Activated CD8-positive, alpha-beta memory T cell treated with anti-CD3 and anti-CD28 coated beads, Interleukin-2, amount 10 ng/mL, durations not matched to agents 7 days and 5 days (primary cell): ENCODE data around the gene SPATA2. TPM values are rescaled to one million over a fixed set of nuclear protein-coding genes. Genes with fewer than 3 reads are reported as not detected.
A peak's percentile ranks its signal among the peaks of the same experiment; 100 is the strongest.
"Not testable (repeated sequence)": the region's sequence is repeated elsewhere in the genome, so short reads cannot be mapped to it uniquely, and the experiment has no call there.

ENCODE experiments used
- ATAC-seq: fragments of 150-1000 bp; cut with Tn5 transposase; one replicate; pipeline ENCODE4 v1.10.0; 2021; ENCODE audit warnings: moderate library complexity
- CTCF ChIA-PET: fragments of 350-600 bp; sonication (Branson Sonifier 250); formaldehyde crosslinking; loops from one replicate; lab custom pipeline; 2021; ENCODE audit warnings: antibody characterized with exemption; lab: Charles Lee
- DNase-seq: peaks from one replicate; pipeline ENCODE4 v3.0.0-alpha.2; 2020
- H3K27ac Mint-ChIP-seq: one replicate; pipeline ENCODE4 v1.8.0; 2021; ENCODE audit warnings: mild to moderate bottlenecking, mixed read lengths
- H3K27me3 Mint-ChIP-seq: one replicate; pipeline ENCODE4 v1.8.0; 2021; ENCODE audit warnings: mixed read lengths
- H3K36me3 Mint-ChIP-seq: one replicate; pipeline ENCODE4 v1.8.0; 2021; ENCODE audit warnings: mild to moderate bottlenecking, mixed read lengths
- H3K4me1 Mint-ChIP-seq: one replicate; pipeline ENCODE4 v1.8.0; 2021; ENCODE audit warnings: mixed read lengths
- H3K4me3 Mint-ChIP-seq: one replicate; pipeline ENCODE4 v1.8.0; 2021; ENCODE audit warnings: mild to moderate bottlenecking, moderate library complexity, mixed read lengths
- H3K9me3 Mint-ChIP-seq: one replicate; pipeline ENCODE4 v1.8.0; 2022; ENCODE audit warnings: low read depth, mixed read lengths
- total RNA-seq, 2 experiments: library from RNA; stranded (reverse); gene quantifications; one replicate each; pipeline ENCODE4 v1.2.3, GENCODE V29; 2021

SPATA2 gene
- total RNA-seq, 2 experiments from 2014 or later = 10.2 to 11.1 TPM

DNA sequence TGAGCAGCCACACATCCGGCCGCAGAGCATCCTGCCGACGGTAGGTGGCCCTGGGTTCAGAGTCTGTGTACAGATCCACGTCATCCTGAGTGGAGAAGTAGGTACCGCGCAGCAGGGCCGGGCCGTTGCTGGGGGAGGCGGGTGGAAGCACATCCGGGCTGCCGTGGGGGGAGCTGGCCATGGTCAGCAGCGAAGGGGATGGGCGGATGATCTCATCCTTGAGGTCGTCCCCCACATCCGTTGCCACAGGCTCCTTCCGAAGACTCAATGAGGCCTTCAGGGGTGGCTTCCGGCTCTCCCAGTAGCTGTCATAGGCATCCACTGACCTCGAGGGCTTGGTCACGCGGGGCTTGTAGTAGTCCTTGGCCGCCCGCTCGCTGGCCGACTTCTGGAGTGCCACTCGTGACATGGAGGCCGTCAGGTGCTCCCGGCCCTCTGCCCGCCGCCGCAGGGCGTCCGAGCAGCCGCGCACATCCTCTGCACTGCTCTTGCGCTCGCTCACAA is 9.2 kb downstream of the SPATA2 start:
- Mint-ChIP-seq H3K9me3 (no peaks in the 10 kb centered on the region), H3K27ac (no peak overlapping the region), H3K4me1 (peaks cover 3% of the 10 kb centered on the region), H3K4me3 (no peak overlapping the region), H3K27me3 (no peaks in the 10 kb centered on the region), H3K36me3 (peaks cover 16% of the 10 kb centered on the region)
- ATAC-seq = no peak
- DNase-seq = no peak
- CTCF ChIA-PET = interaction anchor here (1.6 kb wide), 1 partner anchor 8 kb away, joined by 3 read pairs; no protein-coding TSS in a partner anchor

DNA sequence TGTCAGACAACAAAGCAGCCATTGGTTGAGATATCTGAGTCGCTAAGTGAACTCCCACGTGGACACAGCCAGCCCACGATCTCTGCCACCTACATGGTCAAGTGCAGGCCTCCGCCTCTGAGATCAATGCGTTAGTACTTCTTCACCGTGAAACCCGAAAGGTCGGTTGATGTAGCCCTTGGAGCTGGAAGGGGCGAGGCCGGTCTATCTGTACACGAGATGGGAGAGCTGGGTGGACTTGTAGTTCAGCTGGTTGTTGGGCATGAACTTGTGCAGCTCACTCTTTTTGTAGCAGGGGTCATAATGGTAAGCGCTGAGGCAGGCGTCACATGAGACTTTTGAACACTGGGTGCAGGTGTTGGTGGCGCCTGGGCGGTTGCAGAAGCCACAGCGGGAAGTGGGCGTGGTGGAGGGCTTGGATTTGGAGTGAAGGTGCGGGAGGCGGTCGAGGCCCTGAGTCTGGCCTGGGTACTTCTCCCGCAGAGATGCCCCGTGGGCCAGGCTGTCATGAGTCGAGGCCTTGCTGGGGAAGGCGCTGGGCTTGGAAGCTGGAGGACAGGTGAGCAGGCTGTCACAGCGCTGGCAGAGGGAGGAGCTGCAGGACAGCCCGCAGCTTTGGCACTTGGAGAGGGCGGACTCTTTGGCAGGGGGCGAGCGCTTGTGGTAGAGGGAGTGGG is 9.8 kb downstream of the SPATA2 start:
- Mint-ChIP-seq H3K9me3 (no peaks in the 10 kb centered on the region), H3K27ac (no peak overlapping the region), H3K36me3 (peaks cover 16% of the 10 kb centered on the region), H3K27me3 (no peaks in the 10 kb centered on the region), H3K4me1 (no peaks in the 10 kb centered on the region), H3K4me3 (no peak overlapping the region)
- DNase-seq (no peak), ATAC-seq (no peak)
- CTCF ChIA-PET = interaction anchor here (1.6 to 3.5 kb wide), 2 partner anchors 9 to 17 kb away, joined by 3 to 12 read pairs; no protein-coding TSS in a partner anchor

DNA sequence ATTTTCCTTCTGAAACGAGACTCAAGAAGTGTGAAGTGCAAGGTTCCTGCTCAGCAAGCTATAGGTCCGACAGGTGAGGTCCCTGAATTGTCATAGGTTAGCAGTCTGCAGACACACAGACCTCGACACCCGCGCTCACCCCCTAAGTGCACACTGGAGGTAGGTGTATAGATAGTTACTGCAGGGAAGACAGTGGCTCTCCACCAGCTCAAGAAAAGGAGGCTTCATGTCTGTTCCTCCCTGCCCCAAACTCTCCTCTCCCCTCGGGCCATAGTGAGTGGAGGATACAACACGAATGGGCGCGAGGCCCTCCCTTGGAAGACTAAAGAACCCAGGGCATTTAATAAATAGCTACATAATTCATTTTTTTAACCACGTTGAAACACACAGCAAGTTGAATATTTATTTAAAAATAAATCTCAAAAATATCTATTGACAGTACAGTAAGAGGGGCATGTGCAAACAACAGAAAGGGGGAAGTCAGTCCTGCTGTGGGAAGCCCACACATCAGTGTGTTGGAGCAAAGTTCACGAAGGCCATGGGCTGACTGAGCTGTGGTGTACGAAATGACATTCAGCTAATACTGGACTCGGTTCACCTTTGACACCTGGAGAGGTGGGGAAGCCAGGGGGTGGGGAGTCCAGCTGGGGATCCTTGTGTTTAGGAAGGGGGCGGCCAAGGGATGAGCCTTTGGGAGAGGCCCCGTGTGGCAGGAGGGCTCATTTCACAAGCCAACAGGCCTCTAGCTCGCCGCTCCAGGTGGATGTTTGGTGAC is 10.7 kb downstream of the SPATA2 start:
- Mint-ChIP-seq H3K27ac (no peak overlapping the region), H3K4me1 (no peaks in the 10 kb centered on the region), H3K4me3 (no peak overlapping the region), H3K27me3 (no peaks in the 10 kb centered on the region), H3K9me3 (no peaks in the 10 kb centered on the region), H3K36me3 (peaks cover 16% of the 10 kb centered on the region)
- ATAC-seq (no peak), DNase-seq (no peak)
- CTCF ChIA-PET = interaction anchor here (0.8 to 3.5 kb wide), 5 partner anchors 10 to 58 kb away, joined by 3 to 12 read pairs (median 3); no protein-coding TSS in a partner anchor

DNA sequence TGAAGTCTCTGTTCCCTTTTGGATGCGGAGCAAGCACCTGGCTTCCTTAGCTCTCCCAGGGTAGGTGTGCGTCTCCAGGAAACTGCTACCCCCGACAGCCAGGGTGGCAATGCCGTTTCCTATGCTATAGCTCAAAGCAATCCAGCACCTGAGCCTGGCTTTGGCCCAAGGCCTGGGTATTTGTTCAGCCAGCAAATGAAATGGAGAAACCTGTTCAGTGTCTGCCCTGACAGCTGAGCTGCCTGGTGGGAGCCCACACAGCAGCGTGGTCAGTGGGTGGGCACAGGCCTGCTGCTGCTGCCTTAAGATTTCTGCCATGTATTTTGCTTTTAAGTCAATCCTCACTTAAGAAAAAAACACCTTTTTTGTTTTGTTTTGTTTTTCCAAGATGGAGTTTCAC is 13.7 kb downstream of the SPATA2 start:
- Mint-ChIP-seq H3K27me3 (no peaks in the 10 kb centered on the region), H3K9me3 (no peaks in the 10 kb centered on the region), H3K4me1 (no peaks in the 10 kb centered on the region), H3K4me3 (no peak overlapping the region), H3K27ac (no peak overlapping the region), H3K36me3 (peaks cover 12% of the 10 kb centered on the region)
- no peak for DNase-seq
- no peak for ATAC-seq
- CTCF ChIA-PET = interaction anchor here (1.0 to 2.1 kb wide), 4 partner anchors 12 to 55 kb away, joined by 3 to 9 read pairs (median 4); no protein-coding TSS in a partner anchor

DNA sequence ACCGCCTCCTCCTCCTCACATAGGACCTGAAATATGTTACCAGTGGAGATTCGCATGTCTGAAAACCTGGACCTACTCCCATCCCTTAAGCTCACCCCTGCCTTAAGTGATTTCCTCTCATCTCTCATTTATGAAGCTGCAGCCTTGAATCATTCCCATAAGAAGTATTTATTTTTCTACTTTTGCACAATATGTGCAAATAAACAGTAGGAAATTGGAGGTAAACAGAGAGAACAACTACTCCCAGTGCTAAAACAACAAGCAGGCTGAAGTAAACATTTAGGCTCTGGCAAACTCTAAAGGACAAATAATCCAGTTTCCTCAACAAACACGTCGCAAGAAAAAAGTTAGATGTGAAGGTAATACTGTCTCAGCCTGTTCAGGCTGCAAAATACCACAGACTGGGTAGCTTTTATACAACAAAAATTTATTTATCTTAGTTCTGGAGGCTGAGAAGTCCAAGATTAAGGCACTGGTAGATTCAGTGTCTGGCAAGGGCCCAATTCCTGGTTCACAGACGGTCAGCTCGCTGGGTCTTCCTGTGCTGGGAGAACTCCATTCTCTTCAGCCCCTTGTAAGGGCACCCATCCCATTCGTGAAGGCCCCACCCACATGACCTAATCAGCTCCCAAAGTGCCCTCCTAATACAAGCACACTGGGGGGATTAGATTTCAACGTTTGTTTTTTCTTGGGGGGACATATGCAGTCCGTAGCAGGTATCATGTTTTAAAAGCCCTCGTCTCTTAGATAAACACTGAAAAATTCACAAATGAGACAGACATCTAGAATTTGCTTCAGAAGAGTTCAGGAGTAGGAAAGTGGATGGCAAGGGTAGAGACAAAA is 15.6 kb downstream of the SPATA2 start:
- no peak for DNase-seq
- Mint-ChIP-seq H3K4me3 (no peak overlapping the region), H3K27me3 (no peaks in the 10 kb centered on the region), H3K27ac (no peak overlapping the region), H3K4me1 (peaks cover 2% of the 10 kb centered on the region), H3K36me3 (peaks cover 3% of the 10 kb centered on the region), H3K9me3 (no peaks in the 10 kb centered on the region)
- CTCF ChIA-PET = interaction anchor here (0.6 to 2.1 kb wide), 4 partner anchors 11 to 1003 kb away, joined by 3 to 9 read pairs (median 3); partner anchors contain the start of gene SPATA2
- ATAC-seq = no peak

DNA sequence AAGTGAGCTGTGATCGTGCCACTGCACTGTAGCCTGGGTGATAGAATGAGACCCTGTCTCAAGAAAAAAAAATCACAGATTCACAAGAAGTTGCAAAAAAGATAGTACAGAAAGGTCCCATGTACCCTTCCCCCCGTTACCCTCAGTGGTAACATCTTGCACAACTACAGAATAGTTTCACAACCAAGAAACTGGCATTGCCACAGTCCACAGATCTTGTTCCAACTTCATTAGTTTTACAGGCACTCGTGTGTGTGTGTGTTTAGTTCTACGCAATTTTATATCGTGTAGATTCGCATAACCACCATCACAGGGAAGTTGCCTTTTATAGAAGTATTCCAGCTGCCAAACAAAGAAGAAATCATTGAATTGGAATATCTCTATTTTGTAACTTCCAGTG is 19.1 kb downstream of the SPATA2 start:
- no peaks in the 10 kb centered on the region for H3K27me3 Mint-ChIP-seq
- H3K9me3 Mint-ChIP-seq = no peaks in the 10 kb centered on the region
- no peak overlapping the region for H3K4me3 Mint-ChIP-seq
- no peak overlapping the region for H3K27ac Mint-ChIP-seq
- no peak for ATAC-seq
- CTCF ChIA-PET = interaction anchor here (1.4 kb wide), 2 partner anchors 9 to 175 kb away, joined by 4 to 6 read pairs; no protein-coding TSS in a partner anchor
- peaks cover 36% of the 10 kb centered on the region for H3K4me1 Mint-ChIP-seq
- H3K36me3 Mint-ChIP-seq = no peaks in the 10 kb centered on the region
- DNase-seq = no peak

DNA sequence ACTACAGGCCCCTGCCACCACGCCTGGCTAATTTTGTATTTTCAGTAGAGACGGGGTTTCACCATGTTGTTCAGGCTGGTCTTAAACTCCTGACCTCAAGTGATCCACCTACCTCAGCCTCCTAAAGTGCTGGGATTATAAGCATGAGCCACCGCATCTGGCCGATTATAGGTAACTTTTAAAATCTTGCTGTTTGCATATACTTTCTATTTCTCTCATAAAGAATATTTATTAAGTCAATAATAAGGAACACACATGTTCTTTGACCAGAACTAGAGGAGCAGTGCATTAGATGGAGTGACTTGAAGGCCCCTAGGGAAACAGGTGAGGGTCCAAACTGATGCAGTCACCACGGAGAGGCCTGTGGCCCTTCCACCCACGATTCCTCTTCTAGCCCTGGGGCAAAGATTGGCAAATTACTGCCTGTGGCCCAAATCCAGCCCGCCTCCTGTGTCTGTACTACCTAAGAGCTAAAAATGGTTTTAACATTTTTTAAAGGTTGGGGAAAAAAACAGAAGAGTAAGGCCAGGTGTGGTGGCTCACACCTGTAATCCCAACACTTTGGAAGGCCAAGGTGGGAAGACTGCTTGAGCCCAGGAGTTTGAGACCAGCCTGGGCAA is 19.7 kb downstream of the SPATA2 start:
- H3K36me3 Mint-ChIP-seq, H3K27me3 Mint-ChIP-seq, ATAC-seq, CTCF ChIA-PET, H3K27ac Mint-ChIP-seq, H3K9me3 Mint-ChIP-seq, H3K4me3 Mint-ChIP-seq, DNase-seq: not testable (repeated sequence)
- H3K4me1 Mint-ChIP-seq = peaks cover 37% of the 10 kb centered on the region

DNA sequence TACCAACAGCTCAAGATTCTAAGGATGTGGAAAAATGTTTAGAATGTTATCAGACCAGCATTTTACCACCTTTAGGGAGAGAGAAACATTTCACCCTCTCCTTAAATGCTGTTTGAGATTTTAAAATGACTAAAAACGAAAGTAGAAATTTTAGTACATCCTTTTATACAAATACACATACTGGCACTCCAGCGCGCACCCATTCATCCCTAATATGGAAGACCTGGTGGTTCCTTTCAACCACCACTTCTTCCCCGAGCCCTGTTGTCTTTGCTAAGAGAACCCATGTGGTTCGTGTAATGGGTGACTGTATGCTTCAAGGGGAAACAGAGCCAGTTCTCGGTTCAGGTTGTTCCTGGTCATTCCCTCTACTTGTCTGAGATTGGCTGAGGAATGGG is 21.3 kb downstream of the SPATA2 start:
- no peaks in the 10 kb centered on the region for H3K36me3 Mint-ChIP-seq
- CTCF ChIA-PET = interaction anchor here (1.0 to 3.2 kb wide), 4 partner anchors 10 to 410 kb away, joined by 3 to 17 read pairs (median 4); no protein-coding TSS in a partner anchor
- peak; percentile 66 for ATAC-seq
- no peaks in the 10 kb centered on the region for H3K9me3 Mint-ChIP-seq
- peak; percentile 78 for DNase-seq
- H3K27ac Mint-ChIP-seq = peak overlapping the region; percentile 93
- no peaks in the 10 kb centered on the region for H3K27me3 Mint-ChIP-seq
- peaks cover 44% of the 10 kb centered on the region for H3K4me1 Mint-ChIP-seq
- H3K4me3 Mint-ChIP-seq = peak overlapping the region; percentile 63

DNA sequence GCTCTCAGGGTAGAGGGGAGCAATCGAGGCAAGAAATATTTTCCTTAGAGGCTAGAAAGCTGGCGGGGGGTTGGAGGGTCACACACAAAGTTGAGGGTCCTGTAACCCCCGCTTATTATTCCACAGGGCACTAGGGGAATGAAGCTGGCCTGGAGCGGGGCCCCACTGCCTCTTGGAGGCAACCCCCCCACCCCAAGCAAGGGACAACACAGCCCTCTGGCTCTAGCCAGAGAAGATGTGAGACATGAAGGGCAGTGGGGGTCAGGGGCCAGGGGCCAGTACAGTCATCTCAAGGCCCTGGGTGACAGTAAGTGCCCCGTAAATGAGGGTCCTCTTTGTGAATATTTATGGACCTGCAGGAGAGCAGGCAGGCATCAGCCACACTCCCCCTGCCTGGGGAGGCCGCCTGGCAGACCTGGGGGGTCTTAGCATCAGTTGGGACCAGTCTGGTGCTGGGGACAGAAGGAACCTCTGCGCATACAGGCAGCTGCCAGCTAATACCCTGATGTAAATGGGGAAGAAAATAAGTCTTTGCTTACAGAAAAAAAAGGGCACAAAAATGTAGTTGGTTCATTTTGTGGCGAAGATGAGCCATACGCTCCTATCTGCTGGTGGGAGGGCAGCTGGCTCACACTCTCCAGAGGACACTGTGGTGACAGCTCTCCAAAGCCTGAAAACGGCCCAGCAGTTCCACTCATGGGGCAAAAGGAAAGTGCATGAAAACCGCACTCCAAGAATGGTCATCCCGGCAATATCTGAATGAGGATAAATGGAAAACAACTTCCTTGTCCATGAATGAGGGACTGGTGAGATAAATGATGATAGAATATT is 21.9 kb downstream of the SPATA2 start:
- no peaks in the 10 kb centered on the region for H3K27me3 Mint-ChIP-seq
- peaks cover 2% of the 10 kb centered on the region for H3K36me3 Mint-ChIP-seq
- ATAC-seq (peak; percentile 73), DNase-seq (peak; percentile 69)
- peaks cover 50% of the 10 kb centered on the region for H3K4me1 Mint-ChIP-seq
- H3K4me3 Mint-ChIP-seq = peak overlapping the region; percentile 63
- CTCF ChIA-PET = interaction anchor here (1.0 to 3.2 kb wide), 8 partner anchors 9 to 409 kb away, joined by 3 to 17 read pairs (median 4); no protein-coding TSS in a partner anchor
- H3K9me3 Mint-ChIP-seq = no peaks in the 10 kb centered on the region
- H3K27ac Mint-ChIP-seq = peak overlapping the region; percentile 93

DNA sequence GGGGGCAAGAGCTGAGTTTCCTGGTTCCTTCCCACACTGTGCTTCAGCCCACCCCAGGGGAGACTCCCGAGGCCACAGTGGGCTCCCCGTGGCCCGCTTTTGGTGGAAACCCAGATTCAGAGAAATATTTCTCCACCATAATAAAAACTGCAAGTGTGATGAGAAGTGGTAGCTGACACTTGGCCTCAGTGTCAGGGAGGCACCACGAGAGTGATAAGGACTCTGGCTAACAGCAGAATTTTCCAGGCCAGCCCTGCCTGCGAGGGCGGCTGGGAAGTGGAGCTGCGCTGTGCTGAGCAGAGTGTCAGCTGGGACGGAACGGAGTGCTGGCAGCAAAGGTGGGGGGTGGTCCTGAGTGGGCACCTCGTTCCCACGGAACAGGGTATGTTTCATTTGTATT is 22.5 kb downstream of the SPATA2 start:
- Mint-ChIP-seq H3K27ac (peak overlapping the region; percentile 93), H3K36me3 (peaks cover 5% of the 10 kb centered on the region), H3K9me3 (no peaks in the 10 kb centered on the region), H3K4me3 (peak overlapping the region; percentile 39), H3K4me1 (peaks cover 51% of the 10 kb centered on the region), H3K27me3 (no peaks in the 10 kb centered on the region)
- DNase-seq = no peak
- CTCF ChIA-PET = interaction anchor here (1.1 to 3.2 kb wide), 8 partner anchors 9 to 408 kb away, joined by 3 to 17 read pairs (median 4); no protein-coding TSS in a partner anchor
- ATAC-seq = no peak

DNA sequence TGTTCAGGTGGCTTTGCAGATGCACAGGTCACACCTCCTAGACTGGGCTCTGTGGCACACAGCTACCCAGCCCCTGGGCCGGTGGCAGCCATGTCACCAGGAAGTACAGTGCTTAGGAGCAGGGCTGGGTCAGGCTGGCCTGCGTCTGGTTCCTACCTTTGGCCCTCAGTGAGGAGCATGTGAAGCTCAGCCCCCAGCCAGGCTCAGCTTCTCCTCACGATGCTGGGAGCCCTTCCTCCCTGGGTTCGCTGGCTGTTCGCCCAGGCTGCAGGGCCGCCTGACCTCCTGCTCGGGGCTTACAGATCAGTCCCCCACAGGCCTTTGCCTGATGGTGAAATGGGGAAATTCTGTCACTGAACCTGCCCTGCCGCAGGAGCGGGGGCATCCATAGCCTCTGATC is 23.1 kb downstream of the SPATA2 start:
- Mint-ChIP-seq H3K9me3 (no peaks in the 10 kb centered on the region), H3K27me3 (no peaks in the 10 kb centered on the region), H3K4me1 (peaks cover 51% of the 10 kb centered on the region), H3K4me3 (no peak overlapping the region), H3K36me3 (peaks cover 8% of the 10 kb centered on the region), H3K27ac (peak overlapping the region; percentile 93)
- CTCF ChIA-PET = interaction anchor here (0.9 to 3.2 kb wide), 6 partner anchors 8 to 281 kb away, joined by 3 to 17 read pairs (median 4); no protein-coding TSS in a partner anchor
- no peak for DNase-seq
- no peak for ATAC-seq
